ENCODE results near the gene UBE2M. TPM values are rescaled to one million over a fixed set of nuclear protein-coding genes. Genes with fewer than 3 reads are reported as not detected.

UBE2M gene
- total RNA-seq, 1 experiment from 2014 or later = 127 TPM

DNA sequence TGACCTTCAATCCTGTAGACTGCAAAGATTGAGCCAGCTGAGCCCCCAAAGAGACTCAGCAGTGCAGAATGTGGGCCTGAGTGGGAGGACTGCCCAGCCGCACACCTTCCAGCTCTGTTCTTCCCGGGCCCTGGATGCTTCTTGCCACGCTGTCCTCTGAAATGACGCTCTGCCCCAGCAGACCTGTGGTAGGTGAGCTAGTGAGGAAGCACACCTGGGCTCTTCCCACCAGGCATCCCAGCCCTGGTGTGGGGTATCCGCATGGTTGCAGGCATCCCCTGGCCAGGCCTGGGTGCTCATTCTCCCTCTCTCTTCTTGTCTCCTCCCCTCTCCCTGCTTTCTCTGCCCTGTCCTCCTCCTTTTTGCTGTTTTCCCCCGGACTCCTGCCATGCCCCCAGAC, 24.6 kb upstream of the UBE2M start:
- WGBS (ENCODE audit: extremely low coverage, insufficient read length, low lambda C conversion rate) = no CpG with 5 or more reads among the region's 6 CpGs
- Histone ChIP-seq H3K79me2 (ENCODE audit: insufficient read depth, low read length) (no peaks in the 10 kb centered on the region), H2BK120ac (ENCODE audit: low read depth, low read length, poor library complexity, severe bottlenecking) (no peak overlapping the region), H3K23ac (ENCODE audit: insufficient read length, low read depth, low read length) (no peak overlapping the region), H4K5ac (ENCODE audit: insufficient read length, low read depth, low read length) (no peak overlapping the region), H2BK12ac (ENCODE audit: insufficient read length, low read depth, low read length) (no peak overlapping the region), H3K9ac (ENCODE audit: extremely low read depth, insufficient read length, low read length) (no peak overlapping the region), H3T11ph (ENCODE audit: low read length) (no peak overlapping the region), H4K91ac (ENCODE audit: insufficient read length, low read depth, low read length) (no peak overlapping the region), H2BK20ac (ENCODE audit: low read depth, low read length, poor library complexity, severe bottlenecking) (no peak overlapping the region), H4K20me1 (ENCODE audit: control insufficient read depth, insufficient read depth, insufficient read length) (no peaks in the 10 kb centered on the region), H3K14ac (ENCODE audit: insufficient read depth, low read length) (no peak overlapping the region), H3K79me1 (ENCODE audit: insufficient read depth, low read depth, low read length, poor library complexity, severe bottlenecking) (no peaks in the 10 kb centered on the region), H2BK15ac (ENCODE audit: low read depth, low read length) (no peak overlapping the region), H3K9me3 (ENCODE audit: control insufficient read depth, low read depth, low read length) (no peaks in the 10 kb centered on the region), H2AK5ac (ENCODE audit: insufficient read length, low read length) (no peak overlapping the region), H3K27ac (ENCODE audit: insufficient read length, low read depth, low read length) (no peak overlapping the region), H3K27me3 (ENCODE audit: insufficient read depth, low read length) (no peaks in the 10 kb centered on the region), H2AFZ (ENCODE audit: low read length) (no peak overlapping the region), H3K4me2 (ENCODE audit: insufficient read depth, insufficient read length, low read length) (no peak overlapping the region), H3K23me2 (ENCODE audit: insufficient read length, low read depth, low read length, poor library complexity, severe bottlenecking) (no peaks in the 10 kb centered on the region), H3K4me1 (ENCODE audit: insufficient read depth, low read length) (no peaks in the 10 kb centered on the region), H3K4ac (ENCODE audit: low read depth, low read length) (no peak overlapping the region), H3K56ac (ENCODE audit: insufficient read length, low read depth, low read length) (no peak overlapping the region), H4K8ac (replicated peaks; ENCODE audit: insufficient read length, low read depth, low read length) (no peak overlapping the region), H2BK5ac (ENCODE audit: insufficient read length, low read length) (no peak overlapping the region), H3K18ac (ENCODE audit: insufficient read length, low read depth, low read length) (no peak overlapping the region)
- peak; percentile 17 for DNase-seq
- peaks cover 6 to 9% of the 10 kb centered on the region in 2 experiments for H3K4me1 Mint-ChIP-seq
- H3K36me3 Mint-ChIP-seq (ENCODE audit: insufficient read depth in 1 of 3, low read depth in 3 of 3) = peaks cover 13 to 19% (median 14%) of the 10 kb centered on the region in 3 experiments
- no peaks in the 10 kb centered on the region for H3K9me3 Mint-ChIP-seq
- H3K27ac Mint-ChIP-seq = no peak overlapping the region
- no peak overlapping the region for H3K4me3 Mint-ChIP-seq
- no peaks in the 10 kb centered on the region for H3K27me3 Mint-ChIP-seq (ENCODE audit: low read depth)
- TF ChIP-seq, protein P1, sequence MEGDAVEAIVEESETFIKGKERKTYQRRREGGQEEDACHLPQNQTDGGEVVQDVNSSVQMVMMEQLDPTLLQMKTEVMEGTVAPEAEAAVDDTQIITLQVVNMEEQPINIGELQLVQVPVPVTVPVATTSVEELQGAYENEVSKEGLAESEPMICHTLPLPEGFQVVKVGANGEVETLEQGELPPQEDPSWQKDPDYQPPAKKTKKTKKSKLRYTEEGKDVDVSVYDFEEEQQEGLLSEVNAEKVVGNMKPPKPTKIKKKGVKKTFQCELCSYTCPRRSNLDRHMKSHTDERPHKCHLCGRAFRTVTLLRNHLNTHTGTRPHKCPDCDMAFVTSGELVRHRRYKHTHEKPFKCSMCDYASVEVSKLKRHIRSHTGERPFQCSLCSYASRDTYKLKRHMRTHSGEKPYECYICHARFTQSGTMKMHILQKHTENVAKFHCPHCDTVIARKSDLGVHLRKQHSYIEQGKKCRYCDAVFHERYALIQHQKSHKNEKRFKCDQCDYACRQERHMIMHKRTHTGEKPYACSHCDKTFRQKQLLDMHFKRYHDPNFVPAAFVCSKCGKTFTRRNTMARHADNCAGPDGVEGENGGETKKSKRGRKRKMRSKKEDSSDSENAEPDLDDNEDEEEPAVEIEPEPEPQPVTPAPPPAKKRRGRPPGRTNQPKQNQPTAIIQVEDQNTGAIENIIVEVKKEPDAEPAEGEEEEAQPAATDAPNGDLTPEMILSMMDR (conservative IDR thresholded peaks at IDR 0.05) = no peak

All from H9 (cell line).